Coronary artery (tissue), 2 donors: Measurements from ENCODE around the gene SP6.

Experiments used
- DNase-seq: peaks from one replicate; pipeline ENCODE4 v3.0.0-alpha.2; 2017; ENCODE audit warnings: low spot score
- H3K27ac ChIP-seq, 2 donors: fragments of 200-600 bp; sonication (generic); one replicate each; pipeline ENCODE4 v1.5.1; 2016 to 2019
- H3K4me3 ChIP-seq: fragments of 200-600 bp; sonication (generic); 2 replicates; pipeline ENCODE4 v1.5.1; 2016; ENCODE audit warnings: mild to moderate bottlenecking, moderate library complexity
- CTCF ChIP-seq: fragments of 200-600 bp; sonication (generic); IDR thresholded peaks from one replicate; pipeline ENCODE4 v1.5.1; 2019; ENCODE audit warnings: antibody characterized with exemption

The SP6 gene

DNA sequence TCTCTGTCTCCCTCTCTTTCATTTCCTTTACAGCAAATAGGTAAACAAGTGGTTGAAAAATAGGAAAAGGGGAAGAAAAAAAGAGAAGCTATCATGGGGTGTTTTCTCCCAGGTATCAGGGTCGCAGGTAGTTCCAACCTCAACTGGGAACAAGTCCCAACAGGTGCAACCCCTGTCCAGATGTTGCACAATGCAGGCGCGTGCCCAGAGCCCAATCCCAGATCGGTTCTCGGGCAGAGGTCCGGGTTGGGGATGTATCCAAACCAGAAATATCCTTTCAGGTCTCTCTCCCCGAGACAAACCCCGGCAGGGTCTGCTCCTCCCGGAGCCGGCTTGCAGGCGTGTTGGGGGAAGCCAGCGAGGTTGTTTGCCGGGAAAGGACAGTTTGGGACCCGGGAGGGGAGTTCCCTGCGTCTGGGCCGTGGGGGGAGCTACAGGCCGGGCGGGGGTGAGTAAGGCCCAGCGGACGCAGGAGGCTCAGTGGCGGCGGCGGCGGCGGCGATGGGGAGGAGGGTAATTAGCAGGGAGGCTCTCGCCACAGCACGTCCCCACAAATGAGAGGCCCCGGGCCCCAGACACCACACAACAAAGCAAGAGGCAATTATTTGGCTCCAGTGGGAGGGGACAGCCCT is 21.2 kb upstream of the SP6 start:
- Histone ChIP-seq H3K27ac (no peak overlapping the region), H3K4me3 (peak overlapping the region; percentile 25)
- no peak for TF ChIP-seq CTCF
- no peak for DNase-seq

GRCh38 chr17:47871048-47871447 is 20.1 kb upstream of the SP6 start:
- no peak for DNase-seq

DNA sequence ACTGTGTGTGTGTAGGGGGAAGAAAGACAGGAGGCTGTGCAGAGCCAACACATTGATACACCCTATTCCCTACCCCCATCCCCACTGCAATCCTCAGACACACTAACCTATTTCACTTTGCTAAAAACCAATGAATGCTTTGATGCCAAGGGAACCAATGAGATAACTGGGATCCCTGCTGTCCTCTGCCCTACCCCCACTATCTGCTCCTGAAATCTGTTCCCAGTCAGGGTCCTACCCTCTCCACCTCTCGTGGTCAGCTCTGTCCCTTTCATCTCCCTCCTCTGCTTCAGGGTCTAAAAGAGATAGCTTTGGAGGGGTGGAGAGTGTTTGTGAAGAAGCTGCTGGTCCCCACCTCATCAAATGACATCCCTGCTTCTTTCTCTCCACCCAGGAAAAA is 19.1 kb upstream of the SP6 start:
- no peak for TF ChIP-seq CTCF
- H3K4me3 ChIP-seq = no peak overlapping the region
- no peak for DNase-seq
- no peak overlapping the region for H3K27ac ChIP-seq

More at GRCh38 chr17:47871048-47871447, 20.1 kb upstream of the SP6 start:
- H3K4me3 ChIP-seq = no peak overlapping the region
- TF ChIP-seq CTCF = no peak
- no peak overlapping the region for H3K27ac ChIP-seq

DNA sequence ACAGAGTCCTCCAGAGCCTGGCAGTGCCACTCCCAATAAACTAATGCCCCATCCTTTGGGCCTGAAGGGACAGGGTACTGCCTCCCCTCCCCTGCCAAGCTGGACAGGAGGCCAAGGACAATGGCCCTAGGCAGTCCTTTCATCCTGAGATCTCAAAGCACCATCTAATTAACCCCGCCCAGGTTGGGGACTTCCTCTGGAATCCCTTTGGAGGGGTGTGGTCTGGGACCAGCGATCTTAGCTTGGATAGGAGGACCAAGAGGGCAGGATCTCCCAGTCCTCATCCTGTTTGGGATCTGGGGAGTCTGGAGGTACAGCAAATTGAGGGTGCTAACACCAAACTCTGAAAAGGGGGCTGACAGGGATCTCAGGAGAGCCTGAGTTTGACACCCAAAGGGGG is 18.2 kb upstream of the SP6 start:
- no peak for TF ChIP-seq CTCF
- Histone ChIP-seq H3K4me3 (no peak overlapping the region), H3K27ac (no peak overlapping the region)
- DNase-seq = no peak

DNA sequence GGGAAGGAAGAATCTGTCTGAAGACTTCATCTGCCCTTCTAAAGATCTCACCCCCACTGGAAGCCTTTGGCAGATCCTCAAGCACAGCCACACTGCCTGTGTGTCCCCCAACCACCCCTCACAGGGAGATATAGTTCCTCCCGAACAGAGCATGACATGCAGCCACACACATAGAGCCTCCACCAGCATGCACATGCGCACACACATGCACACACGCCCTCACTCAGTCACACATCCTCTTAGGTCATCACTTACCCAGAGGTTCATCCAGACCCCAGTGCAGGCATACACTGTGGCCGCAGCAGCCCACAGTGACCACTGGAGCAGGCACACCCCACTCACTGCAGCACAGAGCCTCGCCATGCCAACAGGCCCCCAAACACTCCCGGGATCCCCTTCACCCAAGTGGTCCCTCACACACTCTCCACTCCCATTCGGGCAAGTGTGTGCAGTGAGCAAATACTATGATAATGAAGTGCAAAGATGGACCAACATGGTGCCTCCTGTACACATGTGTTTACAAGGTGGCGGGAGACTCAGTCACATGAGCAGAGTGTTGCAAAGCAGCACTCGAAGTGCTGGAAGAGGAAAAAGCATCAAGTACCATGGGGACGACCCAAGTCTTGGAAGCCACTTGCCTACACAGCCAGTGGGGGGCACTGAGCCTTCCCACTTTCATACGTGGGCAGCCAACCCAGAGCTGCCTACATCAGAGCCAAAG is 17.0 kb upstream of the SP6 start:
- DNase-seq = no peak
- Histone ChIP-seq H3K27ac (no peak overlapping the region), H3K4me3 (no peak overlapping the region)
- no peak for TF ChIP-seq CTCF

DNA sequence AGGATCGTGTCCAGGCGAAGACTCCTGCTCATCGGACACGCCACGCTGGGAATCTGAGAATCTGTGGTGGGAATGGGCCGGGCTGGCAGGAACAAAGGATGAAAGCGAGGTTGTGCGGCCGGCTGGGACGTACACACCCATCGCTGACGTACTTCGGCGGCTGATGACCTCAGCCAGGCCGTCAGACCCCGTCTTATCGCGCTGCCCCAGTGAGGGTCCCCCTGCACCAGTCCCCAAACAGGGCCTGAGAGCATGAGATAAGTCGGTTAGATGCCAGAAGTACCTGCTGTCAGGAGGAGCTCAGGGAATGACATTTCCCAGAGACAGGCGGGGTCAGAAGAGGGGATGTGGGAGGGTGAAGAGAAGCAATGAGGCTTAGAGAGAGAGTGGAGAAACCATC is 16.0 kb upstream of the SP6 start:
- Histone ChIP-seq H3K4me3 (no peak overlapping the region), H3K27ac (no peak overlapping the region)
- DNase-seq = no peak
- no peak for TF ChIP-seq CTCF

GRCh38 chr17:47864791-47865216 is 13.8 kb upstream of the SP6 start:
- no peak for DNase-seq
- no peak overlapping the region for H3K27ac ChIP-seq
- H3K4me3 ChIP-seq = no peak overlapping the region
- TF ChIP-seq CTCF = no peak
